PC-9 (cell line): ENCODE results near the gene SLC39A9.

ENCODE experiments used
- EZH2 ChIP-seq: fragments of 200-600 bp; sonication (generic); IDR thresholded peaks from 2 replicates; pipeline ENCODE4 v1.8.0; 2017; ENCODE audit warnings: antibody characterized with exemption, low read depth
- TF ChIP-seq, protein P1 (sequence below): fragments of 200-600 bp; sonication (generic); conservative IDR thresholded peaks from 2 replicates; pipeline ENCODE4 v1.6.1; 2017; ENCODE audit warnings: mixed run types, antibody characterized with exemption, mild to moderate bottlenecking, moderate library complexity

GRCh38 chr14:69480136-69480535 lies 81.6 kb downstream of the SLC39A9 start:
- TF ChIP-seq, protein P1, sequence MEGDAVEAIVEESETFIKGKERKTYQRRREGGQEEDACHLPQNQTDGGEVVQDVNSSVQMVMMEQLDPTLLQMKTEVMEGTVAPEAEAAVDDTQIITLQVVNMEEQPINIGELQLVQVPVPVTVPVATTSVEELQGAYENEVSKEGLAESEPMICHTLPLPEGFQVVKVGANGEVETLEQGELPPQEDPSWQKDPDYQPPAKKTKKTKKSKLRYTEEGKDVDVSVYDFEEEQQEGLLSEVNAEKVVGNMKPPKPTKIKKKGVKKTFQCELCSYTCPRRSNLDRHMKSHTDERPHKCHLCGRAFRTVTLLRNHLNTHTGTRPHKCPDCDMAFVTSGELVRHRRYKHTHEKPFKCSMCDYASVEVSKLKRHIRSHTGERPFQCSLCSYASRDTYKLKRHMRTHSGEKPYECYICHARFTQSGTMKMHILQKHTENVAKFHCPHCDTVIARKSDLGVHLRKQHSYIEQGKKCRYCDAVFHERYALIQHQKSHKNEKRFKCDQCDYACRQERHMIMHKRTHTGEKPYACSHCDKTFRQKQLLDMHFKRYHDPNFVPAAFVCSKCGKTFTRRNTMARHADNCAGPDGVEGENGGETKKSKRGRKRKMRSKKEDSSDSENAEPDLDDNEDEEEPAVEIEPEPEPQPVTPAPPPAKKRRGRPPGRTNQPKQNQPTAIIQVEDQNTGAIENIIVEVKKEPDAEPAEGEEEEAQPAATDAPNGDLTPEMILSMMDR: no peak
- no peak for TF ChIP-seq EZH2
